HG03442 (cell line): Measurements from ENCODE around the gene UHRF2.
"Not testable (repeated sequence)": the region's sequence is repeated elsewhere in the genome, so short reads cannot be mapped to it uniquely, and the experiment has no call there.

Experiments
- ATAC-seq: cut with Tn5 transposase; IDR thresholded peaks from one replicate; pipeline ENCODE4 v1.9.1; 2021; ENCODE audit warnings: mild to moderate bottlenecking, moderate library complexity; ENCODE audit not compliant: unreplicated experiment

The UHRF2 gene

DNA sequence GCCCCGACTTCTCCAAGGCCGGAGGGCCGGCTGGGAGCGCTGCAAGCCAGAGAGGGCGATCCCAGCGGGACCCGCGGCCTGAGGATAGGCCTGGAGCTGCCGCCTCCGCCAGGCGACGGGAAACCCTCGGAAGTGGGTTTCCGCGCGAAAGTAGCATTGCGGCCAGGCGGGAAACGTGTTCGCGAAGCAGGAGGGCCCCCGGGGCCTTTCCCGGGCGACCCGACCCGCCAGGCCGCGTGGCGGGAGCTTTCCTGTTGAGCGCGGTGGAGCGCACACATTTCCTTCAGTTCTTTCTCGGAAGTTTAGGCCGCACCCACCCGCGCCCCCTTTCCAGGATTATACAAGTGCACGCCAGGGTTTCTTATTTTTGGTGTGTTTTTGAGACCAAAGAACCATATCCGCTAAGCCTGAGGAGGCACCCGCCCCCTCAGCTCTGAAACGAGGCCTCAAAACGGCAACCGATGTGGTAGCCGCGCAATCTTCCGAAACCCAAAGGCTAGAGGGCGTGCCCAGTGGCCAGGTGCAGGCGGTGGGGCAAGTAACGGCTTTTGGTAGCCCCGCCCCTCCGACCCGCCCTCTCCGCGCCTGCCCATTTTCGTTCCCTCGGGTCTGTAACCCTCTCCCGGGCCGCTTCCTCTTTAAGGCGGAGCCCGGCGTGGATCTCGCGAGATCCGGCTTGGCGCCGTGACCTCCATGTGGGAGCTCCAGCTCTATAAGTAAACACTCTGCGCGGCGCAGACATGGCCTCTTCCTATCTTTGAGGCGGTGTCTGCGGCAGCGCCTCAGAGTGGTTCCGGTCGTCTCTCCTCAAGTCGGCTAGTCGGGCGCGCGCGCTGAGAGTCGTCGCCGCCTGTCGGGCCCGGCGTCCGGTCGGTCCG, at the start of gene UHRF2:
Gene UHRF2, plus strand, starts transcription at position 713 of the 878 bp plus-strand sequence. CDS start 292 bp downstream, outside the sequence.
- ATAC-seq: peak; percentile 84

- no peak for ATAC-seq
These were observed 45.7 kb upstream of the UHRF2 start for GRCh38 chr9:6367128-6367890.

GRCh38 chr9:6368831-6369230, 44.2 kb upstream of the UHRF2 start:
- ATAC-seq: no peak

DNA sequence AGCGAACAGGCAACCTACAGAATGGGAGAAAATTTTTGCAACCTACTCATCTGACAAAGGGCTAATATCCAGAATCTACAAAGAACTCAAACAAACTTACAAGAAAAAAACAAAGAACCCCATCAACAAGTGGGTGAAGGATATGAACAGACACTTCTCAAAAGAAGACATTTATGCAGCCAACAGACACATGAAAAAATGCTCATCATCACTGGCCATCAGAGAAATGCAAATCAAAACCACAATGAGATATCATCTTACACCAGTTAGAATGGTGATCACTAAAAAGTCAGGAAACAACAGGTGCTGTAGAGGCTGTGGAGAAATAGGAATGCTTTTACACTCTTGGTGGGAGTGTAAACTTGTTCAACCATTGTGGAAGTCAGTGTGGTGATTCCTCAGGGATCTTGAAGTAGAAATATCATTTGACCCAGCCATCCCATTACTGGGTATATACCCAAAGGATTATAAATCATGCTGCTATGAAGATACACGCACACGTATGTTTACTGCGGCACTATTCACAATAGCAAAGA, 31.5 kb upstream of the UHRF2 start:
- not testable (repeated sequence) for ATAC-seq

DNA sequence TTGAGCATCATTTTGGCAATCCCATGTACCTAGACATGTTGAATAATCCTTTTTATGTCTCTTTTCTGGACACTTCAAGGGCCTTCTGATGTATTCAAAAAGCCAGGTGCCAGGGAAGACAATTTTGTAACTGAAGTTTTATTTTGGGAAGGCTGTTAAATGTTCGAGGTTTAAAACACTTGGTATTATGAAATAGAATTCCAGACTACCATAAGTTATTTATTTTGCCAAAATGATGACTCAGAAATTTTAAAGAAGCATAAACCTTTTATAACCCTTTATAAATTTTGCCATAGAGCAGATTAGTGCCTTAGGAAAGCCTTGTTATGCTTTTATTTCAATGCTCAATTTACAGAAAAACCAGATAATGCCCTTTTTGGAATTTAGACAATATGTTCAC, 30.3 kb upstream of the UHRF2 start:
- ATAC-seq: no peak

- no peak for ATAC-seq
These were observed 29.3 kb upstream of the UHRF2 start for GRCh38 chr9:6383551-6384225.

DNA sequence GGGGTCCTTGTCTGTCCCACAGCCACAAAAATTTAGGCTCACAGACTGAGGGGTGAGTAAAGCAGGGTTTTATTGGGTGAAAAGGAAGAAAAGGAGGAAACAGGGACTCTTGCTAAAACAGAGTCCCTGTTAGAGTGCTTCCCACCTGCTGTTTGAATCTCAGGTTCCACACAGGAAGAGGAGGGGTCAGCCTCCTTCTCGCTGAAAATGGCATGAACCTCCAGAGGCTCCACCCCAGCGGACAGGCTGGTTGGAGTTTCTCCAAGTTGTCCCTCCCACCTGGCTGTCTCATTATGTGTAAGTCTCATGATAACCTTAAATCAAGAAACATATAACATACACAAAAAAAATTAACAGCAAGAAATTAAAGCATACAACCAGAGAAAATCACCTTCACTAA, 28.3 kb upstream of the UHRF2 start:
- ATAC-seq: no peak

DNA sequence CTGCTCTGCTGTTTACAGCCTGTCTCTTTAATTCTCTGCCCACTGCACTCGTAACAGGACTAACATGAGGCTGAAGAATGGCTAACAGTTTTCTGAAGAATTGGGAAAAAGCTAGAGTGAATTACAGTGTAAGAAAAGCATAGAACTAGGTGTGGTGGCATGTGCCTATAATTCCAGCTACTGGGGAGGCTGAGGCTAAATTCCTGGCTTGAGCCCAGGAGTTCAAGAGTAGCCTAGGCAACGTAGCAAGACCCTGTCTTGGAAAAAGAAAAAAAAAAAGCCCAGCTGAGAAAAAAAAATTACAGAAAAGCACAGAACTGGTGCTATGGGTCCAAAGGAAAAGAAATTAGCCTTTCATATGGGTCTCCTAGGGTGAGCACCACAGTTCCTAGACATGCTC, 13.9 kb upstream of the UHRF2 start:
- ATAC-seq: no peak

- no peak for ATAC-seq
These were observed 7.6 kb upstream of the UHRF2 start for GRCh38 chr9:6405371-6405770.

- no peak for ATAC-seq
These were observed 5.2 kb upstream of the UHRF2 start for GRCh38 chr9:6407778-6408177.

DNA sequence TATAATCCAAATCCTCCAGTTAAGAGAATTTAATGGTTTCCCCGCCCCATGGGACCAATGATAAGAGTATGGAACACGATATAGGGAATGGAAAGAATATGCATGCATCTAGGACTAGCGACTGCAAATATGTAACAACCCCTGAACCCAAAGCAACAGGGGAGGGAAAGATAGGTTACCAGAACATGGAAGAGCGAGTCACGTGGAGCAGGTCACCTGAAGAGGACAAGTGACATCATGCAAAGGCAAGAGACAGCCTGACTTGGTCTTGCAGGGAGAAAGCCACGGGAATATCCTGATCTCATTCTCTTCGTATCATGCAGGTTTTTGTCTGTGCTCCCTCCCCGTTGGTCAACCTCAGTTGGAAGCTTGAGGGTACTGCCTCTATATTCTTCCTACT, 4.7 kb upstream of the UHRF2 start:
- no peak for ATAC-seq

- ATAC-seq: no peak
These were observed 3.2 kb upstream of the UHRF2 start for GRCh38 chr9:6409811-6410210.

DNA sequence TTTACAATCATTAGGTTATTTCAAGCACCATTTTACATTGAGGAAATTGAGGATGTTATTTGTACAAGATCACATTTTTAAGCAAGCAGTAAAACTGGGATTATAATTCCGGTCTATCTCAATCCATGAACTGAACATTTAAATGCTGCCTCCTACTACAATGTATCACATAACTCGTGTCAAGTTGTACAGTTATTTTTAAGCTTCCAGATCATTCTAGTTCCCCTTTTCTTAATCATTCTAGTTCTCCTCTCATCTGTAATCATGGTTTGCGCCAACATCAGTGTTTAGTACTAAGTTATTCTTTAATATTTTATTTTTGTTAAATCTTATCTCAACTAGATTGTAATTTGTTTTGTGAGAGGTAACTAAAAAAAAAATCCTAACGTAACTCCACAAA, 2.4 kb upstream of the UHRF2 start:
- no peak for ATAC-seq

DNA sequence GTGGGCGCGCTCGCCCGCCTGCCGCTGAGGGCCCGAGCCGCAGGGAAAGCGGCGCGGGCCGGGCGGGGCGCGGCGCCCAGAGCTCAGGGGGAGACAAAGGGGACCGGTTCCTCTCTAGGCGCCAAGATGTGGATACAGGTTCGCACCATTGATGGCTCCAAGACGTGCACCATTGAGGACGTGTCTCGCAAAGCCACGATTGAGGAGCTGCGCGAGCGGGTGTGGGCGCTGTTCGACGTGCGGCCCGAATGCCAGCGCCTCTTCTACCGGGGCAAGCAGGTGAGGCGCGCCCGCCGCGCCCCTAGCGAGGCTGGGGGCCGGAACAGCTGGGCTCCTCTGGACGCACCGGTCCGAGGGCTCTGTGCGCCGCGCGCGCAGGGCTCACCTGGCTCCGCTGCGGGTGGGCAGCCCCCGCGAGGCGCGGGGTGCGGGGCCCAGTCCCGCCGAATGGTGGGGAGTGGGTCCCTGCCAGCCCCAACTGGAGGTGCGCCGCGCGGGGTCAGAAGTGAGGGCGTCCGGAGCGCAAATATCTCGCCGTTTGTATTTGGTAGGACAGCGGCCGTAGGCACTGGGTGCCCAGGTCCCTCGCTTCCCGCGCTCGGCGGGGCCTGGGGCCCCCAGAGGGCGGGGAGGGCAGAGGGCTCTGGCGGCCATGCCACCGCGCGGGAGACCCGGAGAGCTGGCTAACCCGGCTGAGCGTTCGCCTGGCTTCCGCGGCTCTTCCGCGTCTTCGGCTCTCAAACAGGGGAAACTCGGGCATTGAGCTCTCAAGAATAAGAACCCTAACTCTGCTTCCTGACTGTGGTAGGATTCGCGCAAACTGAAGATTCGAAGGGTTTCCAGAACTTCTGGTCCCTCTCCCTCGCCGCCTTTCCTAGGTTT, 607 bp downstream of the UHRF2 start:
- peak; percentile 6 for ATAC-seq

DNA sequence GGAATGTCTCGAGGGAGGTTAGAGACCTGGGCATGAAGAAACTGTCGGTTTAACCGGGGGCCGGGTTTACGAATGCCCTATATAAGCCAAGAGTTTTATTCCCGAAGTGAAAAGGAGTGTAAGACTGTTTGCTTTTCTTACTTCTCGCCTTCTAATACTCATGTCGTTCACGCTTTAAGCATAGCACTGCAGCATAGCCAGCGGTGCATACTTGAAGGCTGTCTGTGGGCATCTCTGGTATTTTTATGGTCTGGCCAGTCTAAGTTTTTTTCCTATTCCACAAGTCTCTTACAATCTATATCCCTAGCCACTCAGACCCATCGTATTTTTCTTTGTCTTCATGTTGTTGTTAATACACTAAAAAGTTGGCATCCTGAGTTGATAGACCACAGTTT, 1.2 kb downstream of the UHRF2 start:
- no peak for ATAC-seq

GRCh38 chr9:6415266-6415665, 2.3 kb downstream of the UHRF2 start:
- ATAC-seq: no peak

- ATAC-seq: no peak
These were observed 4.2 kb downstream of the UHRF2 start for GRCh38 chr9:6417186-6417585.

- no peak for ATAC-seq
These were observed 5.8 kb downstream of the UHRF2 start for GRCh38 chr9:6418764-6419163.

- no peak for ATAC-seq
These were observed 11.9 kb downstream of the UHRF2 start for GRCh38 chr9:6424940-6425339.

- ATAC-seq: no peak
These were observed 13.1 kb downstream of the UHRF2 start for GRCh38 chr9:6426117-6426516.
